A549 (cell line): ENCODE measurements around the gene IRGQ.

Experiments
- E2F6 ChIP-seq: IDR thresholded peaks from 2 replicates; pipeline ENCODE4 v1.6.1; 2012; ENCODE audit warnings: low read depth, borderline replicate concordance
- HMGXB4 ChIP-seq: fragments of 250-450 bp; sonication (Bioruptor Pico); IDR thresholded peaks from 2 replicates; pipeline ENCODE4 v1.5.0; 2021; ENCODE audit warnings: mild to moderate bottlenecking, moderate library complexity, borderline replicate concordance
- HOXA7 ChIP-seq: fragments of 250-450 bp; sonication (Bioruptor Pico); IDR thresholded peaks from 2 replicates; pipeline ENCODE4 v1.5.0; 2020; ENCODE audit warnings: mild to moderate bottlenecking, moderate library complexity
- JUNB ChIP-seq: fragments of >200 bp; sonication (Bioruptor Twin); formaldehyde crosslinking; IDR thresholded peaks from 2 replicates; pipeline ENCODE4 v1.6.1; 2016
- KDM5A ChIP-seq: fragments of 200-600 bp; sonication (generic); IDR thresholded peaks from 2 replicates; pipeline ENCODE4 v1.6.1; 2016; ENCODE audit warnings: antibody characterized with exemption, mild to moderate bottlenecking
- POLR2A ChIP-seq: IDR thresholded peaks from 2 replicates; pipeline ENCODE4 v1.6.1; 2012; ENCODE audit warnings: mild to moderate bottlenecking, low read length
- ZSCAN20 ChIP-seq: fragments of 250-450 bp; sonication (Bioruptor Pico); IDR thresholded peaks from 2 replicates; pipeline ENCODE4 v1.8.0; 2022; ENCODE audit warnings: mild to moderate bottlenecking, moderate library complexity
- TF ChIP-seq, protein P1 (sequence below): fragments of >200 bp; sonication (Bioruptor Twin); formaldehyde crosslinking; IDR thresholded peaks from 3 replicates; pipeline ENCODE4 v1.5.1; 2016

DNA sequence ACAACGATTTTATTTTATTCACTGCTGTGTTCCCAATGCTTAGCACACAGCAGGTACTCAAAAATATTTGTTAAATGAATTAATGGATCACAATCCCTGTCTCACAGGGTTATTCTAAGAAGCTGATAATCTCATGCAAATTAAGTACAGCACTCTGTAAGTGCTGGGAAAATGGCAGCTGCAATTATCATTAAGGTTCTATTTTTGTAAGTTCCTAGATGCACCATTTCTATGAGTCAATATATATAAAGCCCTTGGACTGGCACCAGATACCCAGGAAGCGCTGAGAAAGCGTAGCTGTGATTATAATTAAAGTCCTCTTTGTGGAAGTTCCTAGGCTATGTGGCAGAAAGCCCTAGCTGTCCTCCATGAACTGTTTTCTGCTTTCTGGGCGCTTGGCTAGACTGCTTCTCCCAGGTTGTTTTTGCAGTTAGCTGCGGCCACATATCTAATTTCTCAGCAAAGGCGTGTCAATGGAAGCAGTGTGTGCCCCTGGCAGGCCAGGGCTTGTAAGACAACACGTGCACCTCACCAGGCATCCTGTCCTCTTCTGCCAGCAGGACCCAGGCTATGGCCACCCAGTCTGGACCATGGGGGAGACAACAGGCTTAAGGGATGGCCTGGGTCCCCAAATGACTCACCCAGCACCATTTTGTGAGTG lies 10.8 kb upstream of the IRGQ start:
- TF ChIP-seq HOXA7 (CRISPR knock-in tag) (no peak), POLR2A (no peak), E2F6 (no peak), JUNB (no peak), HMGXB4 (CRISPR knock-in tag) (no peak), KDM5A (no peak), ZSCAN20 (CRISPR knock-in tag) (no peak)
- TF ChIP-seq, protein P1, sequence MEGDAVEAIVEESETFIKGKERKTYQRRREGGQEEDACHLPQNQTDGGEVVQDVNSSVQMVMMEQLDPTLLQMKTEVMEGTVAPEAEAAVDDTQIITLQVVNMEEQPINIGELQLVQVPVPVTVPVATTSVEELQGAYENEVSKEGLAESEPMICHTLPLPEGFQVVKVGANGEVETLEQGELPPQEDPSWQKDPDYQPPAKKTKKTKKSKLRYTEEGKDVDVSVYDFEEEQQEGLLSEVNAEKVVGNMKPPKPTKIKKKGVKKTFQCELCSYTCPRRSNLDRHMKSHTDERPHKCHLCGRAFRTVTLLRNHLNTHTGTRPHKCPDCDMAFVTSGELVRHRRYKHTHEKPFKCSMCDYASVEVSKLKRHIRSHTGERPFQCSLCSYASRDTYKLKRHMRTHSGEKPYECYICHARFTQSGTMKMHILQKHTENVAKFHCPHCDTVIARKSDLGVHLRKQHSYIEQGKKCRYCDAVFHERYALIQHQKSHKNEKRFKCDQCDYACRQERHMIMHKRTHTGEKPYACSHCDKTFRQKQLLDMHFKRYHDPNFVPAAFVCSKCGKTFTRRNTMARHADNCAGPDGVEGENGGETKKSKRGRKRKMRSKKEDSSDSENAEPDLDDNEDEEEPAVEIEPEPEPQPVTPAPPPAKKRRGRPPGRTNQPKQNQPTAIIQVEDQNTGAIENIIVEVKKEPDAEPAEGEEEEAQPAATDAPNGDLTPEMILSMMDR, result no peak
